ENCODE data around the gene HBS1L. TPM values are rescaled to one million over a fixed set of nuclear protein-coding genes. Genes with fewer than 3 reads are reported as not detected.

Gene HBS1L
- total RNA-seq, 2 experiments from 2014 or later: 82.9 to 93.1 TPM

DNA sequence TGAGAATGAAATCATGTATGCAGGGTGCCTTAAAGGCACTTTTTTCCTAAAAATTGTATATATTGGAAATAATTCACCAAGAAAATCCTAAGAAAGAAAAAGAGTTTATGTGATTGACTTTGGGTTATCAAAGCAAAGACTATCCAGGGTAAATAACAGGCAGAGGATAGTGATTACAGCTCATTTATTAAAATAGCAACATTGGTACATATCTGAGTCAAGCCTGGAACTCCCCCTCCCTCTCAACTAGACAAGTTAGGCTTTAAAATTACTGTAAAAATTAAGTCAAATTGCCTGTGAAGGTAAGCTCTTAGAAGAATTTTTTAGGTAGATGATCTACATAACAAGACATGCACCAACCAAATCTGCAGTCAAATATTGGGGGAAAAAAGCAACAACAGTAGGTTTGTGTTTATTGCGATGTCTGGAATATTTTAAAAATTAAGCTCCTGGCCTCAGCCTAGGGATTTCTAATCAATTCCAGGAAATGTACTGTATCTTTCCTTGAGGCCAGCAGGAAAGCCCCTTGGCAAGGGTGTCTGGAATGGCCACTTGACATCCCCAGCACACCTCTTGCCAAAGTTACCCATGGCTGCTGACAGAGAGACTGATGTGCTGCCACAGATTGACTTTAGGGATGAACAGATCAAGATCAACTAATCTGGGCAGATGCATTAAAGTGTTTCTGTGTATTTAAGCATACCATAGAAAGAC is 31.2 kb upstream of the HBS1L start:
- Histone ChIP-seq H2AFZ (ENCODE audit: low read length) (peak overlapping the region; percentile 75), H3K79me2 (ENCODE audit: insufficient read depth, low read depth, low read length) (no peaks in the 10 kb centered on the region), H4K20me1 (ENCODE audit: insufficient read depth, low read length) (no peaks in the 10 kb centered on the region), H3K4me2 (ENCODE audit: low read length) (peak overlapping the region; percentile 33; the same call in 1 of the 2 replicates), H3K36me3 (ENCODE audit: insufficient read depth, low read length) (no peaks in the 10 kb centered on the region), H3K4me1 (ENCODE audit: insufficient read depth, low read length, poor library complexity, severe bottlenecking) (no peaks in the 10 kb centered on the region), H3K9me3 (ENCODE audit: low read length) (peaks cover 20% of the 10 kb centered on the region), H3K9me2 (ENCODE audit: insufficient read depth, low read length) (no peaks in the 10 kb centered on the region), H3K27ac (ENCODE audit: low read depth, low read length, poor library complexity, severe bottlenecking) (no peak overlapping the region), H3K4me3 (ENCODE audit: low read depth, low read length, poor library complexity, severe bottlenecking) (no peak overlapping the region)
- intact Hi-C loops (cut with micrococcal nuclease; ENCODE audit: unreplicated experiment): no loop called here
- POLR2A ChIA-PET: interaction anchor here (0.7 to 4.9 kb wide), 14 partner anchors 10 to 988 kb away, joined by 3 to 32 read pairs (median 4); partner anchors contain the start of gene HBS1L
- CTCF ChIA-PET (ENCODE audit: unreplicated experiment): no interaction called here
- no peak for DNase-seq (ENCODE audit: low spot score)
- TF ChIP-seq, protein P1, sequence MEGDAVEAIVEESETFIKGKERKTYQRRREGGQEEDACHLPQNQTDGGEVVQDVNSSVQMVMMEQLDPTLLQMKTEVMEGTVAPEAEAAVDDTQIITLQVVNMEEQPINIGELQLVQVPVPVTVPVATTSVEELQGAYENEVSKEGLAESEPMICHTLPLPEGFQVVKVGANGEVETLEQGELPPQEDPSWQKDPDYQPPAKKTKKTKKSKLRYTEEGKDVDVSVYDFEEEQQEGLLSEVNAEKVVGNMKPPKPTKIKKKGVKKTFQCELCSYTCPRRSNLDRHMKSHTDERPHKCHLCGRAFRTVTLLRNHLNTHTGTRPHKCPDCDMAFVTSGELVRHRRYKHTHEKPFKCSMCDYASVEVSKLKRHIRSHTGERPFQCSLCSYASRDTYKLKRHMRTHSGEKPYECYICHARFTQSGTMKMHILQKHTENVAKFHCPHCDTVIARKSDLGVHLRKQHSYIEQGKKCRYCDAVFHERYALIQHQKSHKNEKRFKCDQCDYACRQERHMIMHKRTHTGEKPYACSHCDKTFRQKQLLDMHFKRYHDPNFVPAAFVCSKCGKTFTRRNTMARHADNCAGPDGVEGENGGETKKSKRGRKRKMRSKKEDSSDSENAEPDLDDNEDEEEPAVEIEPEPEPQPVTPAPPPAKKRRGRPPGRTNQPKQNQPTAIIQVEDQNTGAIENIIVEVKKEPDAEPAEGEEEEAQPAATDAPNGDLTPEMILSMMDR (conservative IDR thresholded peaks at IDR 0.05; ENCODE audit: low read length): no peak
- no peak for TF ChIP-seq EZH2phosphoT487 (IDR thresholded peaks at IDR 0.05; ENCODE audit: borderline replicate concordance, low read depth, low read length)
- no TSS peak for BruUV-seq (replicated peaks)

DNA sequence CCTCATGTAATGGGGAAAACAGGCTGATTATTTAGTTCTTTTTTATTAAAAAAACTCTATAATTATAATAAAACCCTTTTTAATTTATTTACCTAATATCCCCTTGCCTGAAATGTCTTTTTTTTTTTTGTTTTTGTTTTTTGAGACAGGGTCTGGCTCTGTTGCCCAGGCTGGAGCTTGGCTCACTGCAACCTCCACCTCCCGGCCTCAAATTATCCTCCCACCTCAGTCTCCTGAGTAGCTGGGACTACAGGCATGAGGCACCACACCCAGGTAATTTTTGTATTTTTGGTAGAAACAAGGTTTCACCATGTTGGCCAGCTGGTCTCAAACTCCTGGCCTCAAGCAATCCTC is 30.3 kb upstream of the HBS1L start:
- intact Hi-C loops (cut with micrococcal nuclease; ENCODE audit: unreplicated experiment): no loop called here
- no peaks in the 10 kb centered on the region for H3K79me2 ChIP-seq (ENCODE audit: insufficient read depth, low read depth, low read length)

More for the DNA sequence above, 30.3 kb upstream of the HBS1L start:
- Histone ChIP-seq H3K36me3 (ENCODE audit: insufficient read depth, low read length) (no peaks in the 10 kb centered on the region), H3K4me3 (ENCODE audit: low read depth, low read length, poor library complexity, severe bottlenecking) (no peak overlapping the region), H3K9me3 (ENCODE audit: low read length) (peaks cover 20% of the 10 kb centered on the region), H3K27ac (ENCODE audit: low read depth, low read length, poor library complexity, severe bottlenecking) (no peak overlapping the region), H4K20me1 (ENCODE audit: insufficient read depth, low read length) (no peaks in the 10 kb centered on the region), H3K9me2 (ENCODE audit: insufficient read depth, low read length) (no peaks in the 10 kb centered on the region), H2AFZ (ENCODE audit: low read length) (no peak overlapping the region), H3K4me2 (ENCODE audit: low read length) (no peak overlapping the region), H3K4me1 (ENCODE audit: insufficient read depth, low read length, poor library complexity, severe bottlenecking) (no peaks in the 10 kb centered on the region)
- CTCF ChIA-PET (ENCODE audit: unreplicated experiment): no interaction called here
- no peak for DNase-seq (ENCODE audit: low spot score)
- BruUV-seq (replicated peaks): no TSS peak
- TF ChIP-seq EZH2phosphoT487 (IDR thresholded peaks at IDR 0.05; ENCODE audit: borderline replicate concordance, low read depth, low read length): no peak
- TF ChIP-seq, protein P1 (conservative IDR thresholded peaks at IDR 0.05; ENCODE audit: low read length): no peak
- POLR2A ChIA-PET: interaction anchor here (1.8 to 4.9 kb wide), 5 partner anchors 9 to 29 kb away, joined by 7 to 32 read pairs (median 12); partner anchors contain the start of gene HBS1L
